ENCODE results near the gene MTCH2. TPM values are rescaled to one million over a fixed set of nuclear protein-coding genes. Genes with fewer than 3 reads are reported as not detected.
"Not testable (repeated sequence)": the region's sequence is repeated elsewhere in the genome, so short reads cannot be mapped to it uniquely, and the experiment has no call there.

Gene MTCH2
- polyA plus RNA-seq, 1 donor (not counting 4 experiments of a cell fraction or from before 2014, with no cell fraction given), result 185 TPM

DNA sequence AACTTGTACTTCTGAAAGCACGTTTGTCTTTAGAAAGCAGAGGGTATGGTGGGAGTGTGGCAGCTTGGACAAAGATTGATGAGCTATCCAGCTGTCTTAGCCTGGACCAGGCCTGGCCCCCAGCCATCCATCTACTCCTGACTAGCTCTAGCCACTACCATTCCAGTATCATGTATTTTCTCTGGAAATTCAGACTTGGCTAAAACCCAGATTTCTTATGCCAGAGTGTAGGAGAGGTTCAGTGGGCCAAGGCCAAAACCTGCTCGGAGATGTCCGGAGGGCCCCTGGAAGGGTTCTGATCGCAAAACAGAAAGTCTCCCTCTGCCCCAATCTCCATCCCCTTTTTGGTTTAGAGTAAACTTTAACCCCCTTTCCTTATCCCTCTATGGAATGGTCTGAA, 24.8 kb upstream of the MTCH2 start:
- H2AFZ ChIP-seq (ENCODE audit: control insufficient read depth, low read length), result no peak overlapping the region
- FAIRE-seq, result no peak

DNA sequence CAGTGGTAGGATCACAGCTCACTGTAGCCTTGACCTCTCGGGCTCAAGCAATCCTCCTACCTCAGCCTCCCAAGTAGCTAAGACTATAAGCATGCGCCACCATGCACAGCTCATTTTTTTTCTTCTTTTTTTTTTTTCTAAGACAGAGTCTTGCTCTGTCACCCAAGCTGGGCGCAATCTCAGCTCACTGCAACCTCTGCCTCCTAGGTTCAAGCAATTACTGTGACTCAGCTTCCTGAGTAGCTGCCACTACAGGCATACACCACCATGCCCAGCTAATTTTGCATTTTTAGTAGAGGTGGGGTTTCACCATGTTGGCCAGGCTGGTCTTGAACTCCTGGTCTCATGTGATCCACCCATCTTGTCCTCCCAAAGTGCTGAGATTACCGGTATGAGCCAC, 22.6 kb upstream of the MTCH2 start:
- H3K9ac ChIP-seq (ENCODE audit: control insufficient read depth, extremely low read depth, insufficient read depth, low read length); H3K27me3 ChIP-seq (ENCODE audit: control insufficient read depth, extremely low read depth, insufficient read depth, low read length); DNase-seq (ENCODE audit: low read depth, low spot score); H3K9me3 ChIP-seq (ENCODE audit: control insufficient read depth, low read depth, low read length); H3K9me1 ChIP-seq (ENCODE audit: control insufficient read depth, extremely low read depth, insufficient read depth, low read length); H3K27ac ChIP-seq (ENCODE audit: control insufficient read depth, insufficient read depth, low read length); H3K79me2 ChIP-seq (ENCODE audit: control insufficient read depth, insufficient read depth, low read length); H3K36me3 ChIP-seq (ENCODE audit: control insufficient read depth in 2 of 2, extremely low read depth in 1 of 2, insufficient read depth in 2 of 2, low read length in 2 of 2); FAIRE-seq; dilution Hi-C loops (cut with MboI; ENCODE audit: extremely low pct_ligation_motif_present, low sequenced_read_pairs); H3K4me2 ChIP-seq (ENCODE audit: control insufficient read depth, extremely low read depth, insufficient read depth, low read depth, low read length); H3K4me3 ChIP-seq (ENCODE audit: control insufficient read depth in 2 of 3, extremely low read depth in 1 of 3, insufficient read depth in 2 of 3, low read depth in 1 of 3, low read length in 3 of 3); H4K20me1 ChIP-seq (ENCODE audit: control insufficient read depth, extremely low read depth, insufficient read depth, low read length): not testable (repeated sequence)
- Histone ChIP-seq H3K4me1 (ENCODE audit: control insufficient read depth, extremely low read depth, insufficient read depth, low read length) (peaks cover 14% of the 10 kb centered on the region), H2AFZ (ENCODE audit: control insufficient read depth, low read length) (peak overlapping the region; percentile 19)

More for the DNA sequence above, 24.8 kb upstream of the MTCH2 start:
- H3K9me1 ChIP-seq (ENCODE audit: control insufficient read depth, extremely low read depth, insufficient read depth, low read length), result no peaks in the 10 kb centered on the region
- H4K20me1 ChIP-seq (ENCODE audit: control insufficient read depth, extremely low read depth, insufficient read depth, low read length), result no peaks in the 10 kb centered on the region
- no peak overlapping the region for H3K4me3 ChIP-seq (ENCODE audit: control insufficient read depth in 2 of 3, extremely low read depth in 1 of 3, insufficient read depth in 2 of 3, low read depth in 1 of 3, low read length in 3 of 3)
- no peak overlapping the region for H3K4me2 ChIP-seq (ENCODE audit: control insufficient read depth, extremely low read depth, insufficient read depth, low read depth, low read length)
- no peaks in the 10 kb centered on the region for H3K27me3 ChIP-seq (ENCODE audit: control insufficient read depth, extremely low read depth, insufficient read depth, low read length)
- no peaks in the 10 kb centered on the region for H3K36me3 ChIP-seq (ENCODE audit: control insufficient read depth in 2 of 2, extremely low read depth in 1 of 2, insufficient read depth in 2 of 2, low read length in 2 of 2)
- peaks cover 14% of the 10 kb centered on the region for H3K4me1 ChIP-seq (ENCODE audit: control insufficient read depth, extremely low read depth, insufficient read depth, low read length)
- no peak for DNase-seq (ENCODE audit: low read depth, low spot score)
- TF ChIP-seq EZH2 (IDR thresholded peaks at IDR 0.05; ENCODE audit: low read length), result no peak
- TF ChIP-seq, protein P1, sequence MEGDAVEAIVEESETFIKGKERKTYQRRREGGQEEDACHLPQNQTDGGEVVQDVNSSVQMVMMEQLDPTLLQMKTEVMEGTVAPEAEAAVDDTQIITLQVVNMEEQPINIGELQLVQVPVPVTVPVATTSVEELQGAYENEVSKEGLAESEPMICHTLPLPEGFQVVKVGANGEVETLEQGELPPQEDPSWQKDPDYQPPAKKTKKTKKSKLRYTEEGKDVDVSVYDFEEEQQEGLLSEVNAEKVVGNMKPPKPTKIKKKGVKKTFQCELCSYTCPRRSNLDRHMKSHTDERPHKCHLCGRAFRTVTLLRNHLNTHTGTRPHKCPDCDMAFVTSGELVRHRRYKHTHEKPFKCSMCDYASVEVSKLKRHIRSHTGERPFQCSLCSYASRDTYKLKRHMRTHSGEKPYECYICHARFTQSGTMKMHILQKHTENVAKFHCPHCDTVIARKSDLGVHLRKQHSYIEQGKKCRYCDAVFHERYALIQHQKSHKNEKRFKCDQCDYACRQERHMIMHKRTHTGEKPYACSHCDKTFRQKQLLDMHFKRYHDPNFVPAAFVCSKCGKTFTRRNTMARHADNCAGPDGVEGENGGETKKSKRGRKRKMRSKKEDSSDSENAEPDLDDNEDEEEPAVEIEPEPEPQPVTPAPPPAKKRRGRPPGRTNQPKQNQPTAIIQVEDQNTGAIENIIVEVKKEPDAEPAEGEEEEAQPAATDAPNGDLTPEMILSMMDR (optimal IDR thresholded peaks at IDR 0.05 in 1 of 3, IDR thresholded peaks at IDR 0.05 in 1 of 3, conservative IDR thresholded peaks at IDR 0.05 in 1 of 3; ENCODE audit: extremely low read depth in 1 of 3, insufficient read depth in 2 of 3, low read length in 3 of 3), result no peak
- no peak overlapping the region for H3K9ac ChIP-seq (ENCODE audit: control insufficient read depth, extremely low read depth, insufficient read depth, low read length)
- no peaks in the 10 kb centered on the region for H3K79me2 ChIP-seq (ENCODE audit: control insufficient read depth, insufficient read depth, low read length)
- no peak overlapping the region for H3K27ac ChIP-seq (ENCODE audit: control insufficient read depth, insufficient read depth, low read length)
- dilution Hi-C loops (cut with MboI; ENCODE audit: extremely low pct_ligation_motif_present, low sequenced_read_pairs), result no loop called here
- H3K9me3 ChIP-seq (ENCODE audit: control insufficient read depth, low read depth, low read length), result no peaks in the 10 kb centered on the region

DNA sequence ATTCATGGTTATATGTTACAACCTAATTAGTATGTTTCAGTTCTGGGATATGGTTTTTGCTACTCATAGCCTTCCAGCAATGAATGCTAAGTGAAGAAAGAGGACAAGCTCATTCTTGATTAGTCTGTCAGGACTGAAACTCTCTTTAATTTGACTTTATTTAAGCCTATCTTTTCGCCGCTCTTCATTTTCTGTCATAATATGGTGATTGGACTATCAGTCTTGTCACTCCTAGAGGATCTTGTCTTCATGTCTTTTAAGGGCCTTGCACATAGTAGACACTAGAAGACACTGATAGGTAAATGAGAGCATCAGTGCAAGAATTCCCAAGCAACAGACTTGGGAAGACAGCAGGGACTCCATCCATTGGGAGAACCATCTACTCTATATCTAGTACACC, 18.9 kb upstream of the MTCH2 start:
- no peaks in the 10 kb centered on the region for H3K9me3 ChIP-seq (ENCODE audit: control insufficient read depth, low read depth, low read length)
- no peaks in the 10 kb centered on the region for H3K9me1 ChIP-seq (ENCODE audit: control insufficient read depth, extremely low read depth, insufficient read depth, low read length)
- no peak overlapping the region for H3K4me3 ChIP-seq (ENCODE audit: control insufficient read depth in 2 of 3, extremely low read depth in 1 of 3, insufficient read depth in 2 of 3, low read depth in 1 of 3, low read length in 3 of 3)
- H4K20me1 ChIP-seq (ENCODE audit: control insufficient read depth, extremely low read depth, insufficient read depth, low read length), result no peaks in the 10 kb centered on the region
- H3K4me1 ChIP-seq (ENCODE audit: control insufficient read depth, extremely low read depth, insufficient read depth, low read length), result peaks cover 14% of the 10 kb centered on the region
- no peak overlapping the region for H3K9ac ChIP-seq (ENCODE audit: control insufficient read depth, extremely low read depth, insufficient read depth, low read length)
- H3K4me2 ChIP-seq (ENCODE audit: control insufficient read depth, extremely low read depth, insufficient read depth, low read depth, low read length), result no peak overlapping the region
- no peak for FAIRE-seq
- no peaks in the 10 kb centered on the region for H3K36me3 ChIP-seq (ENCODE audit: control insufficient read depth in 2 of 2, extremely low read depth in 1 of 2, insufficient read depth in 2 of 2, low read length in 2 of 2)
- H2AFZ ChIP-seq (ENCODE audit: control insufficient read depth, low read length), result no peak overlapping the region
- H3K27ac ChIP-seq (ENCODE audit: control insufficient read depth, insufficient read depth, low read length), result no peak overlapping the region
- no peaks in the 10 kb centered on the region for H3K27me3 ChIP-seq (ENCODE audit: control insufficient read depth, extremely low read depth, insufficient read depth, low read length)
- TF ChIP-seq, protein P1 (optimal IDR thresholded peaks at IDR 0.05 in 1 of 3, IDR thresholded peaks at IDR 0.05 in 1 of 3, conservative IDR thresholded peaks at IDR 0.05 in 1 of 3; ENCODE audit: extremely low read depth in 1 of 3, insufficient read depth in 2 of 3, low read length in 3 of 3), result no peak
- TF ChIP-seq EZH2 (IDR thresholded peaks at IDR 0.05; ENCODE audit: low read length), result no peak
- dilution Hi-C loops (cut with MboI; ENCODE audit: extremely low pct_ligation_motif_present, low sequenced_read_pairs), result no loop called here
- H3K79me2 ChIP-seq (ENCODE audit: control insufficient read depth, insufficient read depth, low read length), result no peaks in the 10 kb centered on the region
- DNase-seq (ENCODE audit: low read depth, low spot score), result no peak

Measured in keratinocyte (primary cell).